Activated CD4-positive, alpha-beta memory T cell treated with anti-CD3 and anti-CD28 coated beads for 36 hours (primary cell): Measurements from ENCODE around the gene EXD3. TPM values are rescaled to one million over a fixed set of nuclear protein-coding genes. Genes with fewer than 3 reads are reported as not detected.
A peak's percentile ranks its signal among the peaks of the same experiment; 100 is the strongest.
"Not testable (repeated sequence)": the region's sequence is repeated elsewhere in the genome, so short reads cannot be mapped to it uniquely, and the experiment has no call there.

Experiments
- CTCF ChIA-PET: fragments of 350-600 bp; sonication (Branson Sonifier 250); formaldehyde crosslinking; loops from one replicate; lab custom pipeline; 2021; ENCODE audit warnings: antibody characterized with exemption, inconsistent platforms; lab: Charles Lee
- POLR2A ChIA-PET: fragments of 350-600 bp; sonication (Branson Sonifier 250); formaldehyde crosslinking; loops from one replicate; lab custom pipeline; 2021; ENCODE audit warnings: antibody characterized with exemption; lab: Charles Lee
- DNase-seq: peaks from one replicate; pipeline ENCODE4 v3.0.0-alpha.2; 2020
- H3K27ac Mint-ChIP-seq: one replicate; pipeline ENCODE4 v1.8.0; 2021; ENCODE audit warnings: mixed read lengths
- H3K27me3 Mint-ChIP-seq: one replicate; pipeline ENCODE4 v1.8.0; 2021; ENCODE audit warnings: mixed read lengths
- H3K36me3 Mint-ChIP-seq: one replicate; pipeline ENCODE4 v1.8.0; 2021; ENCODE audit warnings: mixed read lengths
- H3K4me1 Mint-ChIP-seq: one replicate; pipeline ENCODE4 v1.8.0; 2021; ENCODE audit warnings: low read depth, mixed read lengths
- H3K4me3 Mint-ChIP-seq: one replicate; pipeline ENCODE4 v1.8.0; 2021; ENCODE audit warnings: mild to moderate bottlenecking, mixed read lengths
- H3K9me3 Mint-ChIP-seq: one replicate; pipeline ENCODE4 v1.8.0; 2021; ENCODE audit warnings: mixed read lengths
- intact Hi-C: fragments of 100-400 bp; cut with micrococcal nuclease; formaldehyde crosslinking; loops from one replicate; pipeline ENCODE4 v1.15.1; 2023
- total RNA-seq, 2 experiments: library from RNA; stranded (reverse); gene quantifications; one replicate each; pipeline ENCODE4 v1.2.3, GENCODE V29; 2021

The EXD3 gene
- total RNA-seq, 2 experiments from 2014 or later = 13.5 to 13.6 TPM

DNA sequence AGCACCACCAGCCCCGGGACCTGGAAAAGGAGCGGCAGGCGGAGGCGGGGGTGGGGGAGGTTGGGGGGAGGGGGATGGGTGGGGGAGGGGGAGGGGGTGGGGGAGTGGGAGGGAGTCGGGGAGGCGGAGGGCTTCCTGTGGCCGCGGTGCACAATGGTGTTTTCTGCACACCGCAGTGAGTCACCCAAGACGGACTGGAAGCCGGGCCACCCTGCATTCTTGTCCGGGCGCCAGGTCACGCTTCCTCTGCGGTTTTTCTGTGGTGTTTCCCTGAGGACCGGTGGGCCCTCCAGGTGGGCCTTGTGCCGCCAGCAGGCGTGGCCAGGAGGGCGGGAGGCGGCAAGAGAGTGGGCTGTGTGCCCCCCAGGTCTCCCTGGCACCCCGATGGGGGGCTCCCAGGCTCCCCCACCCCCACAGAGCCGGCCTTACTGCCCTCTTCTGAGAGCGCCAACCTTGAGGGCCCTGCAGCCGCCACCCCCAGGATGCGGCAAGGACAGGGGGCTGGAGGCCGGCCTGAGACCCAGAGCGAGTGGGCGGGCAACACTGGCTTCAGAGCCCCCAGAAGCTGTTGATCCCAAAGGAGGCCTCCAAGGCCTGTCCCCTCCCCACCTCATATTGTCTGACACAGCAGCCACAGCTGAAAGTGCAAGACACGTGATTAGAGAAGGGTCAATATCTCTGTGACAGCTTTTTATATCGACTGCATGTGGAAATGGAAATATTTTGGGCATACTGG is 11.1 kb downstream of the EXD3 start:
- Mint-ChIP-seq H3K27ac (no peak overlapping the region), H3K4me1 (peaks cover 2% of the 10 kb centered on the region), H3K9me3 (no peaks in the 10 kb centered on the region), H3K4me3 (no peak overlapping the region), H3K27me3 (peaks cover 3% of the 10 kb centered on the region), H3K36me3 (no peaks in the 10 kb centered on the region)
- ChIA-PET CTCF (interaction anchor here (2.0 to 2.5 kb wide), 2 partner anchors 11 to 110 kb away, joined by 8 to 9 read pairs; partner anchors contain the start of genes EXD3, NOXA1 and NRARP), POLR2A (interaction anchor here (0.5 to 1.7 kb wide), 2 partner anchors 11 to 210 kb away, joined by 3 to 4 read pairs; partner anchors contain the start of genes EXD3 and NOXA1)
- peak; percentile 78 for DNase-seq
- intact Hi-C loops = no loop called here

DNA sequence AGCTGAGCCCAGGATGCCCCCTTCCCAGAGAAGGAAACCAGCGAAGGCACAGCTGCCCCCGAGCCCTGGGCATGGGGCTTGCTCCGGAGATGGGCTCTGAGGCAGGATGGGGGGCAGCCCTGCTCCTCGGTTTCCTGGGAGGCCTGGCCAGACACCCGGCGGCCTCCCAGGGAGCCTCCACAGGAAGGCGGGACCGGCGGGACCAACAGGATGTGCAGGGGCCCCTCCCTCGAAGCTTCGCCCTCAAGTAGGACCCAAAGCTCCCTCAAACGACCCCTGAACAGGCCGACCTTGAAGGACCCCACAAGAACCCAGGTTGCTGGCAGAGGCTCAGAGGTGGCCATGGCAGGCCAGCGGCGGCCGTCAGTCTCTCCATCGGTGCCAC is 11.7 kb downstream of the EXD3 start:
- DNase-seq = no peak
- H3K4me1 Mint-ChIP-seq = peaks cover 2% of the 10 kb centered on the region
- H3K36me3 Mint-ChIP-seq = no peaks in the 10 kb centered on the region
- peaks cover 3% of the 10 kb centered on the region for H3K27me3 Mint-ChIP-seq
- CTCF ChIA-PET = interaction anchor here (2.0 to 2.5 kb wide), 2 partner anchors 11 to 109 kb away, joined by 8 to 9 read pairs; partner anchors contain the start of genes EXD3, NOXA1 and NRARP
- no peak overlapping the region for H3K4me3 Mint-ChIP-seq
- intact Hi-C loops = no loop called here
- POLR2A ChIA-PET = interaction anchor here (1.7 kb wide), 1 partner anchor 12 kb away, joined by 4 read pairs; the partner anchor contains the start of genes EXD3 and NOXA1
- H3K9me3 Mint-ChIP-seq = no peaks in the 10 kb centered on the region
- H3K27ac Mint-ChIP-seq = no peak overlapping the region

DNA sequence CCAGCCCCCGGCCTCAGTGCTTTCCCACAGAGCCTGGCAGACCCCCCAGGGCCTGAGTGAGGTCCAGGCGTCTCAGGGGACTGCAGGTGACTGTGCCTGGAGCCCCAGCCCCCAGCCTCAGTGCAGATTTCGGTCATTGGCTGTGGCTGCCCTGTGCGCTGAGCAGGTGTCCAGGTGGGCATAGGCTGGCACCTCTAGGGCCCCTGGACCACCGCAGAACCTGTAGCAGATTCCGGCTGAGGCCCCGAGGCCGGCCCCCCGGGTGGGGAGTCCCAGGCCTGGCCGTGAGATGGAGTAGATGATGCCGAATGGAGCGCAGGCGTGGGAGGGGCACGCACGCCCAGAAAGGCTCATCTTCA is 12.1 kb downstream of the EXD3 start:
- intact Hi-C loops = no loop called here
- Mint-ChIP-seq H3K27ac (no peak overlapping the region), H3K36me3 (no peaks in the 10 kb centered on the region), H3K4me1 (peaks cover 2% of the 10 kb centered on the region), H3K27me3 (peaks cover 3% of the 10 kb centered on the region), H3K9me3 (no peaks in the 10 kb centered on the region), H3K4me3 (no peak overlapping the region)
- no peak for DNase-seq
- ChIA-PET POLR2A (no interaction called here), CTCF (interaction anchor here (0.8 to 2.5 kb wide), 2 partner anchors 109 to 117 kb away, joined by 3 to 8 read pairs; partner anchors contain the start of gene NRARP)

DNA sequence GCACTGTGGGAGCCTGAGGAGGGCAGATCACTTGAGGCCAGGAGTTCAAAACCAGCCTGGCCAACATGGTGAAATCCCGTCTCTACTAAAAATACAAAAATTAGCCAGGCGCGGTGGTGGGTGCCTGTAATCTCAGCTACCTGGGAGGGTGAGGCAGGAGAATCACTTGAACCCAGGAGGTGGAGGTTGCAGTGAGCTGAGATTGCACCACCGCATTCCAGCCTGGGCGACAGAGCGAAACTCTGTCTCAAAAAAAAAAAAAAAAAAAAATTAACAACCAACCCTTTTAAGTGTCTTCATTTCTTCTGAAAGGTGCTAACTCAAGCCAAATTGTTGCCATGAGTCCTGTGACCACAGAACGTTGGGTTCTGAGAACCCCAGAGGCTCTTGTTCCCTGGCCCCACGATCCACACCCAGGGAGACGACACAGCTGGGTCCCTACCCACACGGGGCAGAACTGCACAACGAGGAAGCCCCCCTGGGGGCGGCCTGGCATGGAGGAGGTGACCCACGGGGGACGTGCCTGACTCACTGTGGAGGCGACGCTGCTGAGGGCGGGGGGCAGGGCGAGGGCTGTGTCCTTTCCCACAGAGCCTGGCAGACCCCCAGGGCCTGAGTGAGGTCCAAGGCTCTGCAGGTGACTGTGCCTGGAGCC is 12.6 kb downstream of the EXD3 start:
- H3K4me3 Mint-ChIP-seq, intact Hi-C loops, POLR2A ChIA-PET, H3K9me3 Mint-ChIP-seq, H3K36me3 Mint-ChIP-seq, H3K27me3 Mint-ChIP-seq, DNase-seq, H3K4me1 Mint-ChIP-seq, H3K27ac Mint-ChIP-seq: not testable (repeated sequence)
- CTCF ChIA-PET = interaction anchor here (0.8 to 1.7 kb wide), 3 partner anchors 13 to 116 kb away, joined by 3 to 5 read pairs (median 4); partner anchors contain the start of genes EXD3, NOXA1 and NRARP

DNA sequence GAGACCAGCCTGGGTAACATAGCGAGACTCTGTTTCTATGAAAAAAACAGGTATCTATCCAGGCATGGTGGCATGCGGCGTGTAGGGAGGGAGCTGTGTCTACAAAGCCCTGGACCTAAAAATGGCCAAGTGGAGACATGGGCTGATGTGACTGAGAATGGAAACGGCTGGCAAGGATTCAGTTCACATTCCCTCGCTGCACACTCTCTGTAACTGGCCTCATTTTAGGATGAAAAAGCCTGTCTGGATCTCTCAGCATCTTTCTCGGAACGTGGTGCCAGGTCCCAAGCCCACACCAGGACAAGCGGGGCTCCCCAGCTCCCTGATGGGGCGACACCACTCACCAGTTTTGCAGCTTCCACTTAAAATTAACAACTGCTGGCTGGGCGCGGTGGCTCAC is 13.4 kb downstream of the EXD3 start:
- Mint-ChIP-seq H3K4me1 (peaks cover 2% of the 10 kb centered on the region), H3K27me3 (peaks cover 3% of the 10 kb centered on the region), H3K4me3 (no peak overlapping the region), H3K27ac (no peak overlapping the region), H3K9me3 (no peaks in the 10 kb centered on the region), H3K36me3 (no peaks in the 10 kb centered on the region)
- ChIA-PET CTCF (interaction anchor here (1.1 to 1.7 kb wide), 2 partner anchors 14 to 107 kb away, joined by 4 to 5 read pairs; partner anchors contain the start of genes EXD3, NOXA1 and NRARP), POLR2A (no interaction called here)
- intact Hi-C loops = no loop called here
- DNase-seq = no peak

DNA sequence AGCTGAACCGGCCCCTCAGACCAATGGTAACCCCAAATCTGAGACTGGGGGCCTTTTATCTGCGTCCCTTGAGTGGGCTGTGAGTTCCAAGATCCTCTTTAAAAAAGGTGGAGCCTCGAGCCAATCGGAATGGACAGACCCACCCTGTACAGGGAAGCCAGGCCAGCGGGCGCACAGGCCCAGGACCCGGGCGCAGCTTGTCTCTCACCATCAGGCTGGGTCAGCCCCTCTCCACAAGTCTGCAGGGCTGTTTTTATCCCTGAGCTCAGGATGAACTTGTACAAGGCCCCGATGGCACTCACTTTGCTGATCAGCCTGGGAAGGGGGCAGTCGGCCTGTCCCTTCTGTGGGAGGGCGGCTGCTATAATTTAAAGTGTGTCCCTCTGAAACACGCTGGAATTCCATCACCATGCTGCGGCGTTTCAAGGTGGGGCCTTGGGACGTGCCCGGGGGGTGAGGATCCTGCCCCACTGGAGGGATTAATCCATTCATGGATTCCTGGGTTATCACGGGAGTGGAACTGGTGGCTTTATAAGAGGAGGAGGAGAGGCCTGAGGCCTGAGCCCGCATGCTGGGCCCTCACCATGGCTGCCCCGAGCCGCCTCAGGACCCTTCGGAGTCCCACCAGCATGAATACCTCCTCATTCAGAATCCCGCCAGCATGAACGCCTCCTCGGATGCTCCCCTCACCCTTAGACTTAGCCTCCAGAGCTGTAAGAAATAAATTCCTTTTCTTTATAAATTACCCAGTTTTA is 14.1 kb downstream of the EXD3 start:
- Mint-ChIP-seq H3K27ac (no peak overlapping the region), H3K36me3 (no peaks in the 10 kb centered on the region), H3K9me3 (no peaks in the 10 kb centered on the region), H3K27me3 (peaks cover 3% of the 10 kb centered on the region), H3K4me3 (no peak overlapping the region), H3K4me1 (peaks cover 2% of the 10 kb centered on the region)
- intact Hi-C loops = no loop called here
- CTCF ChIA-PET = interaction anchor here (1.1 to 1.7 kb wide), 4 partner anchors 14 to 107 kb away, joined by 3 to 9 read pairs (median 4); partner anchors contain the start of genes EXD3, NOXA1 and NRARP
- POLR2A ChIA-PET = no interaction called here
- no peak for DNase-seq

DNA sequence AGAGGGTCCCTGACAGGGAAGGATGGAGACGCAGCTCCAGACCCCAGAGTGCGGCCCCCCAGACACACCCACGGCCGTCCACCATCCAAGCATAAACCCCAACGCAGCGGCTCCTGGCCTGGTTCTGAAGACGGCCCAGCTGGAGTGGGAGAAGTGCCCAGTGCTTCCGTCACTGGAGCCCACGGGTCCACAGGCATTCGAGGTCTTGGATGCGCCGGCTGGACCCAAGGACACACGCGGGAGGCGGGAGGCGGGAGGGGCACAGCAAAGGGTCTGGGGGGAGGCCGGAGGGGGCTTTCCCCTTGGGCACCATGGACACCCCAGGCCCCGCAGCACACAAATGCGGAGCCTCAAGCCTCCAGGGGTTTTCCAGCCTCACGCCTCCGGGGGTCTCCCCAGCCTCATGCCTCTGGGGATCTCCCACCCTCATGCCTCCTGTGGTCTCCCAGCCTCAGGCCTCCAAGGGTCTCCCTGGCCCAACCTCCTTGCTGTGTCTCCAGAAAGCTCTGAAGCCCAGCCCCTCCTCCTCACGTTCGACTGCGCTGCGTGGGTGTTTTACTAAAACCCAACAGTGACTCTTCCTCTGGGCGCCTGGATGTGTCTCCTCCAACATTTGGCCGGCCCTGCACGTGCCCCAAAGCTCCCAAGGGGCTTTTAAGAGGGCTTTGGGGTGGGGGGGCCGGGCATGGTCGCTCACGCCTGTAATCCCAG is 15.2 kb downstream of the EXD3 start:
- intact Hi-C loops = loop anchor here (2.0 kb wide), 1 partner anchor 105 kb away; the partner anchor contains the start of gene NRARP
- Mint-ChIP-seq H3K27ac (no peak overlapping the region), H3K4me3 (no peak overlapping the region), H3K4me1 (peaks cover 2% of the 10 kb centered on the region), H3K27me3 (peaks cover 3% of the 10 kb centered on the region), H3K36me3 (no peaks in the 10 kb centered on the region), H3K9me3 (no peaks in the 10 kb centered on the region)
- ChIA-PET CTCF (interaction anchor here (1.2 to 1.6 kb wide), 2 partner anchors 15 to 106 kb away, joined by 3 to 9 read pairs; partner anchors contain the start of genes EXD3 and NRARP), POLR2A (no interaction called here)
- no peak for DNase-seq

DNA sequence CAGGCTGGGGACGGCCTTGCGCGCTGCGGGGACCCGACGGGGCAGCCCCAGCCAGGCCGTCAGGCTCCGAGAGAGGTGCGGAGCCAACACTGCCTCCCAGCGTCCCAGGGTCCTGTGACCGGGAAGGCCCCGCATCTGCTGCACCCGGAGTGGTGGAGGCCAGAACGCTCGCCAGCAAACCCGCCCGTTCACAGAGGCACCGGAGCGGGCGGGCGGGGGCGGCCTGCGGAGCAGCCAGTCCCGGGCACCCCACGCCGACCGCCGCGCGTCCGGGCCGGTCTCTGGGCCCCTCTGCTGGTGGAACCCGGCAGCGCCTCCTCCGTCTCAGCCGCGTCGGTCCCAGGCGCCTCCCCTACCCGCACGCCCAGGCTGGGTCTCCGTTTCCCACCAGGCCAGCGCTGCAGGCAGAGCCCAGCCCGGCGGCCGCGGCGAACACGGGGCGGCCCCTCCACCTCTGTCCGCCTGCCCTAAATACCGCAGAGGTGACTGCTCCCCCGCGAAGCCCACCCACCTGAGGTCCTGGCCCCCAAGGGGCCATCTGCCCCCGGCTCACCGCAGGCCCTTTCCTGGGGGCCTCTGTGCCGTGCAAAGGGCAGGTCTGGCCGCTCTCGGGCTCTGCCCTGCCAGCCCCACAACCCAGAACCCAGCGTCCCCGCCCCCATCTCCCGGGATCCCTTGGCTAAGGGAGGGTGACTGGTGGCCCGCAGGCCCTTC is 15.9 kb downstream of the EXD3 start:
- no peak overlapping the region for H3K27ac Mint-ChIP-seq
- peaks cover 2% of the 10 kb centered on the region for H3K4me1 Mint-ChIP-seq
- peaks cover 3% of the 10 kb centered on the region for H3K36me3 Mint-ChIP-seq
- CTCF ChIA-PET = interaction anchor here (1.6 kb wide), 1 partner anchor 105 kb away, joined by 9 read pairs; the partner anchor contains the start of gene NRARP
- intact Hi-C loops = loop anchor here (2.0 kb wide), 1 partner anchor 104 kb away; the partner anchor contains the start of gene NRARP
- H3K4me3 Mint-ChIP-seq = no peak overlapping the region
- no peaks in the 10 kb centered on the region for H3K9me3 Mint-ChIP-seq
- POLR2A ChIA-PET = no interaction called here
- H3K27me3 Mint-ChIP-seq = peaks cover 3% of the 10 kb centered on the region
- DNase-seq = peak; percentile 77

DNA sequence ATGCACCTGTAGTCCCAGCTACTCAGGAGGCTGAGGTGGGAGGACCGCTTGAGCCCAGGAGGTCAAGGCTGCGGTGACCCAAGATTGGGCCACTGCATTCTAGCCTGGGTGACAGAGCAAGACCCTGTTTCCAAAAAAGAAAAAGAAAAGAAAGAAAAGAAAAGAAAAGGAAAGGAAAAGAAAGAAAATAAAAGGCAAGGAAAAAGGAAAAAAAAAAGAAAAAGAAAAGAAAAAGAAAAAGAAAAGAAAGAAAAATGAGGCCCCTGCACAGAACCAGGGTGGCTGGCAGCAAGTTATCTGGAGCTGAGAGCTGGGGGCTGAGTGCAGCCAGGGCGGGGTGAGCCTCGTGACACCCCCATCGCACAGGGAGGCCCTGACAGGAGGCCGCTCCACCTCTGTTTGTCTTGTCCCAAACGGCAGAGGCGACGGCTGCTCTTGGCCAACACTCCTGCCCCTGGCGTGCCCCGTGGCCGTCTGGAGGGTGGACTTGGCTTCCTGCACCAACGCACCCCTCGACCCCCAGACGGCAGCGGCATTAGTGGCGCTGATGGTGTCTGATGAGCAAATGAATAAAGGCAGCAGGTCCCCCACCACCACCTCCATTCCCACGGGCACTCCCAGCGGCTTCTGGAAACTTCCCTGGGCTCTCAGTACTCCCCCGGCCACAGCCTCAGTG is 16.7 kb downstream of the EXD3 start:
- Mint-ChIP-seq H3K36me3 (peaks cover 3% of the 10 kb centered on the region), H3K4me1 (no peaks in the 10 kb centered on the region), H3K9me3 (no peaks in the 10 kb centered on the region), H3K4me3 (no peak overlapping the region), H3K27ac (no peak overlapping the region), H3K27me3 (peaks cover 3% of the 10 kb centered on the region)
- DNase-seq = no peak
- intact Hi-C loops = loop anchor here (2.0 kb wide), 1 partner anchor 103 kb away; the partner anchor contains the start of gene NRARP
- POLR2A ChIA-PET = no interaction called here
- CTCF ChIA-PET = no interaction called here

DNA sequence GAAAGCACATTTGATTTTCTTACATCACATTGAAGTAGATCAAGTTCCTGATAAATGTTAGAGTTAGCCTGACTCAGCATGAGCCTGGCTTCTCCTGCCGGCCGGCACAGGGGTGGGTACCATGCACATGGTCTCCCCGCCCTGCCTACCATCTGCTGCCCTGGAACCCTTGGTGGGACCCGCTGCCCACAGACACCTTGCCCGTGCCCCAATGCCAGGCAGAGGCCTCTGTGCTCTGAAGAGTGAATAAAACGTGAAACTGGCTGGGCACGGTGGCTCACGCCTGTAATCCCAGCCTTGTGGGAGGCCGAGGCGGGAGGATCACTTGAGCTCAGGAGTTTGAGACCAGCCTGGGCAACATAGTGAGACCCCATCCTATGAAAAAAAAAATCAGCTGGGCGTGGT is 17.3 kb downstream of the EXD3 start:
- Mint-ChIP-seq H3K27ac (no peak overlapping the region), H3K4me1 (no peaks in the 10 kb centered on the region), H3K27me3 (peaks cover 3% of the 10 kb centered on the region), H3K9me3 (no peaks in the 10 kb centered on the region), H3K4me3 (no peak overlapping the region), H3K36me3 (peaks cover 3% of the 10 kb centered on the region)
- DNase-seq = no peak
- ChIA-PET CTCF (no interaction called here), POLR2A (no interaction called here)
- intact Hi-C loops = loop anchor here (2.0 kb wide), 1 partner anchor 103 kb away; the partner anchor contains the start of gene NRARP
